GM20431 (cell line): Measurements from ENCODE around the gene OR10J5.

Experiments
- in situ Hi-C: fragments of 300-500 bp; cut with MseI, MboI; formaldehyde crosslinking; loops from one replicate; pipeline ENCODE4 v1.15.0; 2020; ENCODE audit warnings: low sequenced_read_pairs; ENCODE audit not compliant: unreplicated experiment

OR10J5 gene

DNA sequence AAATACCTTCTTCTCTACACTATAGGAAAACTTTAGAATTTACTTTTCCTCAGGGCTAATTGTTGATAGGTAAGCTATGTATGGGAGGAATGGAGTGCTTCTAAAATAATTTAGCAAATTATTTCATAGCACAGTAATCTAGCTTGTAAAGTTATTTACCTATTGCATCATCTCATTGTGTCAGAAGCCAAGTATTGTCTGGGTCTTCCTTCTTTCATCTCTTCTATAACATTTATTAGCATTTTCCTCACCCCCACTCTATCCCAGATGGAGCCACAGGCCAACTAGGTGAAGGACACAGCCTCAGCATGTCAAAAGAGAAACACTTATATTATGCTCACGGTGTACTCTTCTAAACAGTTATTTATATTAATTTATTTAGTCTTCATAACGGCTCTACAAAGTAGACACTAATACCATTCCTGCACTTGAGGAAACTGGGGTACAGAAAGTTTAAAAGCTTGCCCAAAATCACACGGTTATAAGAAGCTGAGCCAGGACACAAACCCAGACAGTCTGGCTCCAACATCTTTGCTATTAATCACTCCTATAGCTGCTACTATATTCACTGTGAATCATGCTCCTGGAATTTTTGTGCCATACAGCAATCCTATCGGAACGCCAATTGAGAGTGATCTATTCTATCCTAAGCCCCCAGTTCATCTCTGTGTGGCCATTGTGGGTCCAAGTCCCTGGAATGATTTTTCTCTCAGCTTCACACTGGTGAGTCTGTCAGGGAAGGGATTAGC lies 43.1 kb downstream of the OR10J5 start:
- in situ Hi-C loops, result no loop called here
